Measurements from ENCODE around the gene AHRR.

DNA sequence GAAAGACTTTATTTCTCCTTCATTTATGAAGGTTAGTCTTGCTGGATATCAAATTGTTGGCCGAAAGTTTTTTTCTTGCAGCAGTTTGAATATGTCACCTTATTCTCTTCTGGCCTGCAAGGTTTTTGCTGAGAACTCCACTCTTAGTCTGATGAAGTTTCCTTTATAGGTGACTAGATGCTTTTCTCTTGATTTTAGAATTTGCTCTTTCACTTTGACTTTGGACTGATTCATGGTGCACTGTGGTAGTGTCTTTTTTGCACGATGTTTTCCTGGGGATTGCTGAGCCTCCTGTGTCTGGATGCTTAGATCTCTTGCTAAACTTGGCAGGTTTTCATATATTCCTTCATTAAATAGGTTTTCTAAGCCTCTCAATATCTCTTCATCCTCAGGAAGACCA lies 12.4 kb downstream of the AHRR start:
- TF ChIP-seq, protein P1, sequence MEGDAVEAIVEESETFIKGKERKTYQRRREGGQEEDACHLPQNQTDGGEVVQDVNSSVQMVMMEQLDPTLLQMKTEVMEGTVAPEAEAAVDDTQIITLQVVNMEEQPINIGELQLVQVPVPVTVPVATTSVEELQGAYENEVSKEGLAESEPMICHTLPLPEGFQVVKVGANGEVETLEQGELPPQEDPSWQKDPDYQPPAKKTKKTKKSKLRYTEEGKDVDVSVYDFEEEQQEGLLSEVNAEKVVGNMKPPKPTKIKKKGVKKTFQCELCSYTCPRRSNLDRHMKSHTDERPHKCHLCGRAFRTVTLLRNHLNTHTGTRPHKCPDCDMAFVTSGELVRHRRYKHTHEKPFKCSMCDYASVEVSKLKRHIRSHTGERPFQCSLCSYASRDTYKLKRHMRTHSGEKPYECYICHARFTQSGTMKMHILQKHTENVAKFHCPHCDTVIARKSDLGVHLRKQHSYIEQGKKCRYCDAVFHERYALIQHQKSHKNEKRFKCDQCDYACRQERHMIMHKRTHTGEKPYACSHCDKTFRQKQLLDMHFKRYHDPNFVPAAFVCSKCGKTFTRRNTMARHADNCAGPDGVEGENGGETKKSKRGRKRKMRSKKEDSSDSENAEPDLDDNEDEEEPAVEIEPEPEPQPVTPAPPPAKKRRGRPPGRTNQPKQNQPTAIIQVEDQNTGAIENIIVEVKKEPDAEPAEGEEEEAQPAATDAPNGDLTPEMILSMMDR (IDR thresholded peaks at IDR 0.05): no peak
- TF ChIP-seq POLR2A (IDR thresholded peaks at IDR 0.05): no peak
